Measurements from ENCODE around the gene TBC1D2B. TPM values are rescaled to one million over a fixed set of nuclear protein-coding genes. Genes with fewer than 3 reads are reported as not detected.
"Not testable (repeated sequence)": the region's sequence is repeated elsewhere in the genome, so short reads cannot be mapped to it uniquely, and the experiment has no call there.

TBC1D2B gene
- total RNA-seq, 2 experiments from 2014 or later: 39.4 to 44.1 TPM

DNA sequence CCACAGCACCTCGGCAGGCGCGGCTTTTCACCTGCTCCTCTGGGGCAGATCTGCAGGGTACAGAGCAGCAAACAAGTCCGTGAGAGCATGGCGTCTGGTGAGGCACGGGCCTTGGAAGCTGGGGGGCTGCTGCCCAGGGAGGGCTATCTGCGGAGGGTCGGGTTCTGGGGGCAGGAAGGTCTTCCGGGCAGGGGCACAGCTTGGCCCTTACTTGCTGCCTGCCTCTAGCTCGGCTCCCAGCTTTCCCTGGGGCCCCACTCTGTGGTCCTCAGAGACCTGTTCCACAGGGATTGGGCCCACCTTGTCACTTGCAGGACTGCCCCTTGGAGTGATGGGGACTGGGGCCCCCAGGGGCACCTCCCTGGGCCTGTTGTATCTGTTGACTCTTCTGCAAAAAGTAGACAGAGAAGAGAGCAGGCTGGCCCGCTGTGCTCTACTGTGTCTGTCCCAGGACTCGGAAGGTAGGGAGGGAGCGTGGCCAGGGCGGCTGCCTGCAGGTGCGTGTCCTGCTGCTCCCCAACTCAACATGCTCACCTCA, 84.1 kb downstream of the TBC1D2B start:
- H3K27ac Mint-ChIP-seq: no peak overlapping the region

DNA sequence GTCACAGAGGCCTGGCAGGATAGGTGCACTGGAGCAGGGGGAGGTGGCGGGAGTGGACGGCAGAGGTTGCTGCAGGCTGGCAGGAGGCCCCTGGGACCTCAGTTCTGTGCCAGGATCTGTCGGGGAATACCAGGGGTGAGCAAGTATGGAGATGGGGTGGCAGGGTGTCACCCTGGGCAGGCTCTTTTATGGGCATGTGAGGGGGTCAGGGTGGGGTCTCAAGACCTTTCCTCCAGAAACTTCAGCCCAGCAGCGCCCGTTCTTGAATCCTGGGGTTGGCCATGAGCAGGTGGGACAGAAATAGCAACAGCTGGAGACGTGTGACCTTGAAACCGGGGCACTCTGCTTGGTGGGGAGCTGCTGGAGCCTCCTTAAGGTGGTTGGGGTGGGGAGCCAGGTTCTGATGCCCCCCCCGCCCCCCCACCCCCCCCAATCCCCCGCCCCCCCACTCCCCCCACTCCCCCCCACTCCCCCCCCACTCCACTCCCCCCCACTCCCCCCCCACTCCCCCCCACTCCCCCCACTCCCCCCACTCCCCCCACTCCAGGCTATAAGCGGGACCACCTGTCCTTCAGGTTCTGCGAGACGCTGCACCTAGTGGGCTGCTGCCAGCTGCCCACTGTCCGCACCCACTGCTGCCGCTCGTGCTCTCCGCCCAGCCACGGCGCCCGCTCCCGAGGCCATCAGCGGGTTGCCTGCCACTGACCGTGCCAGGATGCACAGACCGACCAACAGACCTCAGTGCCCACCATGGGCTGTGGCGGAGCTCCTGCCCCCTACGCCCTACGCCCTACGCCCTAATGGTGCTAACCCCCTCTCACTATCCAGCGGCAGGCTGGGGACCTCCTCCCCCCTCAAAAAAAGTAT, 84.9 kb downstream of the TBC1D2B start:
- Mint-ChIP-seq H3K27me3 (no peaks in the 10 kb centered on the region), H3K36me3 (no peaks in the 10 kb centered on the region), H3K9me3 (no peaks in the 10 kb centered on the region), H3K27ac (no peak overlapping the region), H3K4me1 (peaks cover 13% of the 10 kb centered on the region), H3K4me3 (no peak overlapping the region)
- no peak for DNase-seq

More for the DNA sequence above, 84.1 kb downstream of the TBC1D2B start:
- DNase-seq: no peak
- Mint-ChIP-seq H3K4me1 (peaks cover 13% of the 10 kb centered on the region), H3K9me3 (no peaks in the 10 kb centered on the region), H3K27me3 (no peaks in the 10 kb centered on the region), H3K36me3 (no peaks in the 10 kb centered on the region), H3K4me3 (no peak overlapping the region)

DNA sequence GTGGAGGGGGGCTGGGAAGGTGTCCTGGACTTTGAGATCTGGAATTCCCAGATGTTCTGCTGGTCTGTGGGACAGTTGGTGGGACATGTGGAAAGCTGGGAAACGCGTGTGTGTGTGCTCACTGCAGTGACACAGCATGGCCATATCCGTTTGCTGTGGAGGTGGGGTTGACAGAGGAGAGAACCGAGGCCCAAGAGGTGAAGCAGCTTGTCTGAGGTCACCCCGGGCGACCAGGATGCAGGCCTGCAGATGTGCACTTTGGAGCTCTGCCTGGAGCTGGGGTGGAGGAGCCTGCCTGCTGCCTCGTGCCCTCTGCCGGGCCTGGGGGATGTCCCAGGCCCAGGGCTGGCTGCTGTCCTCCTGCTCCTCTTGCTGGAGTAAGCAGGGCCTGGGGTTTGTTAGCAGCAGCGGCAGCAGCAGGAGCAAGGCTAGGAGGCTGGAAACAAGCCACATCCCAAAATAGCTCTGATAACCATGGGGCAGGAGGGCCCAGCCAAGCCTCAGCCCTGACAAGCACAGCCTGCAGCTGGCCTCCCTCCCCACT, 85.8 kb downstream of the TBC1D2B start:
- not testable (repeated sequence) for H3K9me3 Mint-ChIP-seq, H3K36me3 Mint-ChIP-seq, H3K27ac Mint-ChIP-seq, DNase-seq, H3K27me3 Mint-ChIP-seq, H3K4me3 Mint-ChIP-seq
- peaks cover 13% of the 10 kb centered on the region for H3K4me1 Mint-ChIP-seq

DNA sequence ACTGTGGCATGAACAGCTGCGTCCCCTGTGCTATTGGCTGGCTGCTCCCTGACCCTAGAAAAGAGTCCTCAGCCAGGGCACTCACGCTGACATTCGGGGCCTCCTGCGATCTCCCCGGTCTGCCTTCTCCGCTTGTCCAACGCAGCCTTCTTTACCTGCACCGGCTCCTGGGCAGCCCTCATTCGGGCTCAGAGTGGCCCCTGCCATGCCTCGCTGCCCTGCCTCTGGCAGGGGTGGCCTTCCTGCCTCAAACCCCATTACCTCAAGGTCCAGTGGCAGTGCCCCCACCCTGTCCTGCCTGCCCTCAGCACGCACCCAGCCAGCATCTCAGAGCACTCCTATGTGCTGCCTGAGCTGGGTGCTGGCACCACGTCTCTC, 86.5 kb downstream of the TBC1D2B start:
- H3K4me1 Mint-ChIP-seq: peaks cover 13% of the 10 kb centered on the region
- no peak overlapping the region for H3K4me3 Mint-ChIP-seq
- no peaks in the 10 kb centered on the region for H3K27me3 Mint-ChIP-seq
- DNase-seq: no peak
- no peak overlapping the region for H3K27ac Mint-ChIP-seq
- H3K36me3 Mint-ChIP-seq: no peaks in the 10 kb centered on the region
- no peaks in the 10 kb centered on the region for H3K9me3 Mint-ChIP-seq

- H3K27ac Mint-ChIP-seq: no peak overlapping the region
- H3K4me3 Mint-ChIP-seq: no peak overlapping the region
- peaks cover 13% of the 10 kb centered on the region for H3K4me1 Mint-ChIP-seq
- no peaks in the 10 kb centered on the region for H3K36me3 Mint-ChIP-seq
- DNase-seq: no peak
- H3K27me3 Mint-ChIP-seq: no peaks in the 10 kb centered on the region
- no peaks in the 10 kb centered on the region for H3K9me3 Mint-ChIP-seq
Measured at GRCh38 chr15:77989296-77990143, 88.0 kb downstream of the TBC1D2B start.

DNA sequence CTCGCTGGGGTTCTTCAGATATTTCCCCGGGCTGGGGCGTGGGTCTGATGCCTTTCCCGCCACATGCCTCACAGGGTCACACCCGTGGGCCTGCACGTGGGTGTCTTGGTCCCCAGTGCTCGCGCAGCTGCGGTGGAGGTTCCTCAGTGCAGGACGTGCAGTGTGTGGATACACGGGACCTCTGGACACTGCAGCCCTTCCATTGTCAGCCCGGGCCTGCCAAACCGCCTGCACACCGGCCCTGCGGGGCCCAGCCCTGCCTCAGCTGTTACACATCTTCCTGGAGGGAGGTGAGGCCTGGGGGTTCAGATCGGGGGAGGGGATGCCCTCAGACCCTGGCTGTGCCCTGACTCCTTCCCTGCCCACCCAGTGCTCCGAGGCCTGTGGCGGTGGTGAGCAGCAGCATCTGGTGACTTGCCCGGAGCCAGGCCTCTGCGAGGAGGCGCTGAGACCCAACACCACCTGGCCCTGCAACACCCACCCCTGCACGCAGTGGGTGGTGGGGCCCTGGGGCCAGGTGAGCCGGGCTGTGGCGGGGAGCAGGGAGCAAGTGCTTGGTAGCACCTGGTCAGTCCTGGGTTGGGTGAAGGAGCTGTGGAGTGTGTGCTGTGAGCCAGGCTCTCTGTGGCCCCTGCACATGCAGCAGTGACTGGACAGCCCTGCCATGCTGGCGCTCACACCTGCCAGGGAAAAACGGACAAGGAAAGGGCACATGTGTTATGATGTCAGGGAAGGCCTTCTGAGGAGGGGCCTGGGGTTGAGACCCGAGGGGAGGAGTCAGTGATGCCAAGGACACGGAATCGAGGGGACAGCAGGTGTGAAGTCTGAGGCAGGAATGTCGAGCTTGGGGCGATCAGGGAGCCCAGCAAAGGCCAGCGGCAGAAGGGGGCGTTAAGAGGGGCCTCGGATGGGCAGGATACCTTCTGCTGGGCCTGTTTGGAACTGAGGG, 88.9 kb downstream of the TBC1D2B start:
- H3K9me3 Mint-ChIP-seq: no peaks in the 10 kb centered on the region

GRCh38 chr15:77987765-77988136, 89.8 kb downstream of the TBC1D2B start:
- not testable (repeated sequence) for DNase-seq, H3K4me3 Mint-ChIP-seq, H3K36me3 Mint-ChIP-seq, H3K9me3 Mint-ChIP-seq, H3K27me3 Mint-ChIP-seq, H3K27ac Mint-ChIP-seq
- H3K4me1 Mint-ChIP-seq: peaks cover 12% of the 10 kb centered on the region

More for the DNA sequence above, 88.9 kb downstream of the TBC1D2B start:
- Mint-ChIP-seq H3K27ac (no peak overlapping the region), H3K27me3 (no peaks in the 10 kb centered on the region), H3K36me3 (no peaks in the 10 kb centered on the region), H3K4me3 (no peak overlapping the region), H3K4me1 (peaks cover 10% of the 10 kb centered on the region)
- DNase-seq: no peak

- H3K4me1 Mint-ChIP-seq: peaks cover 12% of the 10 kb centered on the region
- H3K9me3 Mint-ChIP-seq: no peaks in the 10 kb centered on the region
- DNase-seq: no peak
- peaks cover 5% of the 10 kb centered on the region for H3K27me3 Mint-ChIP-seq
- H3K27ac Mint-ChIP-seq: no peak overlapping the region
- H3K36me3 Mint-ChIP-seq: no peaks in the 10 kb centered on the region
- H3K4me3 Mint-ChIP-seq: no peak overlapping the region
Measured at GRCh38 chr15:77986891-77987764, 90.4 kb downstream of the TBC1D2B start.

- Mint-ChIP-seq H3K36me3 (no peaks in the 10 kb centered on the region), H3K9me3 (no peaks in the 10 kb centered on the region), H3K4me3 (no peak overlapping the region), H3K27ac (no peak overlapping the region), H3K4me1 (peaks cover 12% of the 10 kb centered on the region), H3K27me3 (peaks cover 5% of the 10 kb centered on the region)
- no peak for DNase-seq
Measured at GRCh38 chr15:77985931-77986480, 91.5 kb downstream of the TBC1D2B start.

DNA sequence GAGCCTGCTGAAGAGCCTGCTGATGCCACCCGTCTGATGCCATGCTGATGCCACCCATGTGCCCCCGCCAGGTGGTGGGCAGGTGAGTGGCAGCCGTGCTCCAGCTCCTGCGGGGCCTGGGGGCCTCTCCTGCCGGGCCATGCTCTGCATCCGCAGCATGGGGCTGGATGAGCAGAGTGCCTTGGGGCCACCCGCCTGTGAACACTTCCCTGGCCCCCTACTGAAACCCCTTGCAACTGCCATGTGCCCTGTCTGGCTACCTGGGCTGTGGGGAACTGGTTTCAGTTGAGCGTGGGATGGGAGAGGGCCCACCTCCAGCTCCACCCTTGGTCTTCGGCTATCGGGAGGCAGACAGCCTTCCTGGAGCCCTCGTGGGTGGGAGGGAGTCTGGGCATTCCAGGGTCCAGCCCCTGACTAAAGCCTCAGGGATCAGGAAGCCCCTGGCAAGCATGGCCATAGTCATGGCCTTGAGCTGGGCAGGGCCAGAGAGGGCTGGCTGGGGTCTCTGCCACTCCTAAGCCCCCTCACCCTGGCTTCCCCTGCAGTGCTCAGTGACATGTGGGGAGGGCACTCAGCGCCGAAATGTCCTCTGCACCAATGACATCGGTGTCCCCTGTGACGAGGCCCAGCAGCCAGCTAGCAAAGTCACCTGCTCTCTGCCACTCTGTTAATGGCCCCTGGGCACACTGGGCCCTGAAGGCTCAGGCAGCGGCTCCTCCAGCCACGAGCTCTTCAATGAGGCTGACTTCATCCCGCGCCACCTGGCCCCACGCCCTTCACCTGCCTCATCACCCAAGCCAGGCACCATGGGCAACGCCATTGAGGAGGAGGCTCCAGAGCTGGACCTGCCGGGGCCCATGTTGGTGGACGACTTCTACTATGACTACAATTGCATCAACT, 92.2 kb downstream of the TBC1D2B start:
- Mint-ChIP-seq H3K9me3 (no peaks in the 10 kb centered on the region), H3K27ac (no peak overlapping the region), H3K4me3 (no peak overlapping the region)

GRCh38 chr15:77984446-77984861, 93.1 kb downstream of the TBC1D2B start:
- no peak overlapping the region for H3K4me3 Mint-ChIP-seq

More for the DNA sequence above, 92.2 kb downstream of the TBC1D2B start:
- H3K27me3 Mint-ChIP-seq: peaks cover 5% of the 10 kb centered on the region
- H3K4me1 Mint-ChIP-seq: peaks cover 5% of the 10 kb centered on the region
- DNase-seq: no peak
- no peaks in the 10 kb centered on the region for H3K36me3 Mint-ChIP-seq

GRCh38 chr15:77983708-77984445, 93.6 kb downstream of the TBC1D2B start:
- no peaks in the 10 kb centered on the region for H3K36me3 Mint-ChIP-seq
- no peak for DNase-seq
- no peak overlapping the region for H3K4me3 Mint-ChIP-seq
- no peaks in the 10 kb centered on the region for H3K9me3 Mint-ChIP-seq
- H3K4me1 Mint-ChIP-seq: peaks cover 3% of the 10 kb centered on the region
- no peak overlapping the region for H3K27ac Mint-ChIP-seq
- H3K27me3 Mint-ChIP-seq: peaks cover 5% of the 10 kb centered on the region

More at GRCh38 chr15:77984446-77984861, 93.1 kb downstream of the TBC1D2B start:
- Mint-ChIP-seq H3K9me3 (no peaks in the 10 kb centered on the region), H3K4me1 (peaks cover 3% of the 10 kb centered on the region), H3K27ac (no peak overlapping the region), H3K27me3 (peaks cover 5% of the 10 kb centered on the region), H3K36me3 (no peaks in the 10 kb centered on the region)
- DNase-seq: no peak

All from activated naive CD8-positive, alpha-beta T cell treated with anti-CD3 and anti-CD28 coated beads for 36 hours (primary cell).